Subcutaneous adipose tissue (tissue), 4 donors: ENCODE measurements around the gene KLHL6. TPM values are rescaled to one million over a fixed set of nuclear protein-coding genes. Genes with fewer than 3 reads are reported as not detected.

Experiments used
- total RNA-seq, 4 donors: library from RNA; depleted of rRNA; stranded (reverse); fragments of >200 nt; gene quantifications; one replicate each; pipeline ENCODE4 v1.1.0, GENCODE V29; 2016
- TF ChIP-seq, protein P1 (sequence below): fragments of 450-650 bp; IDR thresholded peaks from one replicate; pipeline ENCODE4 v1.5.1; 2016; ENCODE audit warnings: low read depth, mild to moderate bottlenecking, control low read depth, antibody characterized with exemption, moderate library complexity

Gene KLHL6
- total RNA-seq, 4 donors from 2014 or later: 2.4 to 18.7 (median 3.4) TPM

- TF ChIP-seq, protein P1, sequence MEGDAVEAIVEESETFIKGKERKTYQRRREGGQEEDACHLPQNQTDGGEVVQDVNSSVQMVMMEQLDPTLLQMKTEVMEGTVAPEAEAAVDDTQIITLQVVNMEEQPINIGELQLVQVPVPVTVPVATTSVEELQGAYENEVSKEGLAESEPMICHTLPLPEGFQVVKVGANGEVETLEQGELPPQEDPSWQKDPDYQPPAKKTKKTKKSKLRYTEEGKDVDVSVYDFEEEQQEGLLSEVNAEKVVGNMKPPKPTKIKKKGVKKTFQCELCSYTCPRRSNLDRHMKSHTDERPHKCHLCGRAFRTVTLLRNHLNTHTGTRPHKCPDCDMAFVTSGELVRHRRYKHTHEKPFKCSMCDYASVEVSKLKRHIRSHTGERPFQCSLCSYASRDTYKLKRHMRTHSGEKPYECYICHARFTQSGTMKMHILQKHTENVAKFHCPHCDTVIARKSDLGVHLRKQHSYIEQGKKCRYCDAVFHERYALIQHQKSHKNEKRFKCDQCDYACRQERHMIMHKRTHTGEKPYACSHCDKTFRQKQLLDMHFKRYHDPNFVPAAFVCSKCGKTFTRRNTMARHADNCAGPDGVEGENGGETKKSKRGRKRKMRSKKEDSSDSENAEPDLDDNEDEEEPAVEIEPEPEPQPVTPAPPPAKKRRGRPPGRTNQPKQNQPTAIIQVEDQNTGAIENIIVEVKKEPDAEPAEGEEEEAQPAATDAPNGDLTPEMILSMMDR: no peak
Measured at GRCh38 chr3:183579967-183580900, 24.7 kb upstream of the KLHL6 start.

GRCh38 chr3:183578179-183578578 lies 22.7 kb upstream of the KLHL6 start:
- TF ChIP-seq, protein P1: no peak

DNA sequence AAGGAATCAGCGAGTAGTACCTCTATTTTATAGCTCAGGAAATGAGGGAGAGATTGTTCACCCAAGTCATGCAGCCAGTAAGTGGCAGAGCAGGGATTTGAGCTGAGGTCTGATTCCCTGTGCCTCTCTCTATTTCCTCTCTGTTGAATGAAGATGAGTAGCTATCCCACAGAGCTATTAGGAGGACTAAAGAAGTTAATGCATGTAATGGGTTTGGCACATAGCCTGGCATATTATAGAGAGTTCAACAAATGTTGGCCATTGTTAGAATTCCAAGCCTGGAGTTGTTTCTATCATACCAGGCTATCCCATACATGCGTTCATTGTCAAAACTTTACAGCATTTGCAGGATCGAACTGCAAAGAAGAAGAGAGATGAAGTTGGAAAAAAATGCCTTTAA lies 21.8 kb upstream of the KLHL6 start:
- TF ChIP-seq, protein P1: no peak

DNA sequence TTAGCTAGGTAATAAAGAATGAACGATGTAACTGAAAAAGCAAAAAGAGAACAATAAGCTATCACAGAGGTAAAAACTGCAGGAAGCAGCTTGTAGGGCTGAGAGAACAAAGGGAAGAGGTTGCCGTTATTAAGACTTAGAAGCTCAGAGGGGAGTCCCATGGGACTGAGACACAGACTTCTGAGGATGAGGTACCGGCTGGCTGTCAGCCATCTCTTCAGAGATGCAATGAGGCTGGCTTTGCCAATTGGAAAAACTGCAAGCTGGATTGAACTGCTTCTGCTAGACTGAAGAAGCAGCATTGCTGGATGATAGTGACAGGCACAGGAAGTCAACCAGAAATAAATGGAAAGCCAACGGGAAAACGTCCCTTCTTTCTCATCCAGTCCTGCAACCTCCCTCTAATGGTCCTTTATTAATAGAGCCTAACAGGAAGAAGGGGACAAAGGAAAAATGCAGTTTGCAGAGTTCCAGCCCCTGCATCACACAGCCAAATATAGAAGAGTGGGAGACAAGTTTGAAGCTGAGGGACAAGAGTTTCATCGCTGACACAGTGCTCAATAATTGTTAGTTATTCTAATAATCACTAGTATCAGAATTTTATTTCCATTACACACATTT lies 21.1 kb upstream of the KLHL6 start:
- TF ChIP-seq, protein P1: no peak

DNA sequence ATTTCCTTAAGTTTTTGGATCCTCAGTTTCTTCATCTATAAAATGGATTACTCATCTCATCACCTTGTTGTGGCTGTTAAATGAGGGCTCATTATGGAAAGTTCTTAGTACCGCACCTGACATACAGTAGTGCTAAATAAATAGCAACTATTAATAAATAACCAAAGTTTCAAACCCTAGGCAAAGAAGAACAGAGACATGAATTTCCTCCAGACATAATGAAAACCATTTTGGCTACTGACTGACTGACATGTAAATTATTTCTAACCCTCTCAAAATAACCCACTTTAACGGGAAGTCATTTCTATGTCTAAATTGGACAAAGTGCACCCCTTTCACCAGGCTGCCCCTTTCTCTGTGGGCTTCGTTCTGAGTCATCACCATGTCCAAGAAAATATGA lies 17.4 kb upstream of the KLHL6 start:
- TF ChIP-seq, protein P1: no peak

DNA sequence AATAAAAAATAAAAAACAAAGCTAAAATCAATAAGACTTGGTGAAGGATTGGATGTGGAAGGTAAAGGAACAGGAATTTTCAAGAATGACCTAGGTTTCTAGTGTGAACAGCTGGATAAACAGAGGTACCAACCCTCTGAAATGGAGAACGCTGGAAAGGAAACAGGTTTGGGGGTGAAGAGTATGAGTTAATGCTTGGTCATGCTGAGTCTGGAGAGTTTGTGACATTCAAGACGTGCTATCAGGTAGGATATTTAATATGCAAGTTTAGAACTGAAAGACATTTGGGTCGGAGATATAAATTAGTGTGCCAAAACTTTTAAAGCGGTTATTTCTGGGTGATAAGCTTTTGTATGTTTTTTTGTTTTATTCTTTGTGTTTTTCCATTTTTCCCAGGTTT lies 11.4 kb upstream of the KLHL6 start:
- TF ChIP-seq, protein P1: no peak

DNA sequence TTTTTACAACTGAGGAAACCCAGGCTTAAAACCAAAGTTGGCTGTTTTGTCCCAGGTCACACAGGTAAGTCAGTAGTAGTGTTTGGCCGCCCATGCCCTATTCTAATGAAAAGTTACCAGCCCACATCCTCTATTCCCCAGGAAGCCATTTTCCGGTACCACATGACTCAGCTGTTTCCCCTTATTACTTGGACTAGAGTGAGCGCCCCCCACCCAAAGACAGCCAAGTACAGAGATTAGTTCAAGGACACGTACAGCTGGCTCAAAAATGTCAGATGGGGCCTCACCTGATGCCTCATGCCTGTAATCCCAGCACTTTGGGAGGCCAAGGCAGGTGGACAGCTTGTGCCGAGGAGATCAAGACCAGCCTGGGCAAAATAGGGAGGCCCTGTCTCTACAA lies 8.5 kb upstream of the KLHL6 start:
- TF ChIP-seq, protein P1: no peak
